Tibial nerve (tissue), 4 donors: Measurements from ENCODE around the gene G3BP1. TPM values are rescaled to one million over a fixed set of nuclear protein-coding genes. Genes with fewer than 3 reads are reported as not detected.
"Not testable (repeated sequence)": the region's sequence is repeated elsewhere in the genome, so short reads cannot be mapped to it uniquely, and the experiment has no call there.

Experiments
- DNase-seq, 2 donors: peaks; one replicate each; pipeline ENCODE4 v3.0.0-alpha.2; 2019; ENCODE audit warnings: low spot score in 2 of 2
- H3K27ac ChIP-seq, 4 donors: fragments of 200-600 bp; sonication (generic) in 3 of 4; one replicate each; pipeline ENCODE4 v1.5.1; 2017 to 2019; ENCODE audit warnings: mild to moderate bottlenecking in 1 of 4
- H3K27me3 ChIP-seq, 2 donors: fragments of 200-600 bp; sonication (generic) in 1 of 2; one replicate each; pipeline versions ENCODE4 v1.5.1 to v1.6.0; 2017 to 2019
- H3K36me3 ChIP-seq, 3 donors: fragments of 200-600 bp; sonication (generic); one replicate each; pipeline ENCODE4 v1.5.1; 2018 to 2019
- H3K4me1 ChIP-seq, 4 donors: fragments of 200-600 bp; sonication (generic) in 3 of 4; one replicate each; pipeline ENCODE4 v1.5.1; 2017 to 2019
- H3K4me3 ChIP-seq, 4 donors: fragments of 200-600 bp; sonication (generic) in 3 of 4; one replicate each; pipeline ENCODE4 v1.5.1; 2017 to 2019; ENCODE audit warnings: mild to moderate bottlenecking in 1 of 4, moderate library complexity in 1 of 4
- H3K9me3 ChIP-seq, 4 donors: fragments of 200-600 bp; sonication (generic) in 3 of 4; one replicate each; pipeline ENCODE4 v1.5.1; 2017 to 2019
- CTCF ChIP-seq, 5 experiments: fragments of 200-600 bp in 3 of 5; fragments of 450-650 bp in 2 of 5; sonication (generic) in 3 of 5; IDR thresholded peaks; one replicate each; pipeline ENCODE4 v1.5.1; 2016 to 2019; ENCODE audit warnings: antibody characterized with exemption in 5 of 5, mild to moderate bottlenecking in 3 of 5, moderate library complexity in 2 of 5
- EP300 ChIP-seq, 2 donors: sonication (generic); formaldehyde crosslinking; IDR thresholded peaks; one replicate each; pipeline ENCODE4 v1.6.1; 2017; ENCODE audit warnings: antibody characterized with exemption in 2 of 2, mild to moderate bottlenecking in 1 of 2
- POLR2A ChIP-seq, 2 donors: fragments of 450-650 bp; IDR thresholded peaks; one replicate each; pipeline ENCODE4 v1.6.1; 2017; ENCODE audit warnings: antibody characterized with exemption in 2 of 2, mild to moderate bottlenecking in 2 of 2, moderate library complexity in 2 of 2
- WGBS, 2 donors: methylation state at CpG; one replicate each; pipeline ENCODE4 v1.1.5; 2018; 5-methylcytosine and 5-hydroxymethylcytosine counted together
- total RNA-seq, 4 donors: library from RNA; depleted of rRNA; stranded (reverse); fragments of >200 nt; gene quantifications; one replicate each; pipeline ENCODE4 v1.1.0, GENCODE V29; 2016

G3BP1 gene
- total RNA-seq, 4 donors from 2014 or later: 78.2 to 86.7 (median 84.3) TPM

GRCh38 chr5:151772846-151773561 is 1.2 kb downstream of the G3BP1 start:
- TF ChIP-seq POLR2A (IDR thresholded peaks at IDR 0.05) (no peak), CTCF (IDR thresholded peaks at IDR 0.05) (no peak)
- WGBS, 2 donors: 0 to 1% methylated on average over 18 of the region's 18 CpGs
- Histone ChIP-seq H3K4me1 (peaks cover 0 to 54% (median 44%) of the 10 kb centered on the region in 4 donors), H3K27me3 (no peaks in the 10 kb centered on the region), H3K27ac (peak overlapping the region; percentile 73 to 97 (median 92)), H3K36me3 (no peaks in the 10 kb centered on the region), H3K9me3 (no peaks in the 10 kb centered on the region), H3K4me3 (peak overlapping the region; percentile 49 to 78 (median 74))
- no peak for DNase-seq

- peak overlapping the region in 3 of 4 donors; percentile 91 to 97 (median 92) for H3K27ac ChIP-seq
- peak overlapping the region in 3 of 4 donors; percentile 73 to 78 (median 75) for H3K4me3 ChIP-seq
- H3K27me3 ChIP-seq: no peaks in the 10 kb centered on the region
- peaks cover 0 to 6% (median 0%) of the 10 kb centered on the region in 3 donors for H3K36me3 ChIP-seq
- no peak for DNase-seq
- no peaks in the 10 kb centered on the region for H3K9me3 ChIP-seq
- TF ChIP-seq CTCF (IDR thresholded peaks at IDR 0.05): no peak
- no peak for TF ChIP-seq POLR2A (IDR thresholded peaks at IDR 0.05)
- TF ChIP-seq EP300 (IDR thresholded peaks at IDR 0.05): no peak
- WGBS, 2 donors: 2% methylated on average over 3 of the region's 3 CpGs
- peaks cover 0 to 61% (median 44%) of the 10 kb centered on the region in 4 donors for H3K4me1 ChIP-seq
Measured at GRCh38 chr5:151773951-151774350, 2.2 kb downstream of the G3BP1 start.

- Histone ChIP-seq H3K36me3 (peaks cover 0 to 7% (median 0%) of the 10 kb centered on the region in 3 donors), H3K9me3 (no peaks in the 10 kb centered on the region), H3K4me1 (peaks cover 0 to 69% (median 48%) of the 10 kb centered on the region in 4 donors), H3K27ac (peak overlapping the region in 2 of 4 donors; percentile 91 to 92), H3K27me3 (no peaks in the 10 kb centered on the region), H3K4me3 (no peak overlapping the region)
- no peak for TF ChIP-seq POLR2A (IDR thresholded peaks at IDR 0.05)
- TF ChIP-seq EP300 (IDR thresholded peaks at IDR 0.05): no peak
- 42 to 43% methylated on average over 3 of the region's 3 CpGs for WGBS, 2 donors
- DNase-seq: no peak
Measured at GRCh38 chr5:151775025-151775606, 3.4 kb downstream of the G3BP1 start.

- peaks cover 0 to 91% (median 45%) of the 10 kb centered on the region in 4 donors for H3K4me1 ChIP-seq
- H3K27me3 ChIP-seq: no peaks in the 10 kb centered on the region
- 76 to 80% methylated on average over 3 of the region's 3 CpGs for WGBS, 2 donors
- no peak overlapping the region for H3K4me3 ChIP-seq
- no peak overlapping the region for H3K27ac ChIP-seq
- TF ChIP-seq POLR2A (IDR thresholded peaks at IDR 0.05): no peak
- no peak for TF ChIP-seq EP300 (IDR thresholded peaks at IDR 0.05)
- TF ChIP-seq CTCF (IDR thresholded peaks at IDR 0.05): no peak
- H3K9me3 ChIP-seq: no peaks in the 10 kb centered on the region
- H3K36me3 ChIP-seq: peaks cover 0 to 7% (median 0%) of the 10 kb centered on the region in 3 donors
- no peak for DNase-seq
Measured at GRCh38 chr5:151779531-151780125, 7.9 kb downstream of the G3BP1 start.

GRCh38 chr5:151780348-151780747 is 8.6 kb downstream of the G3BP1 start:
- Histone ChIP-seq H3K4me1 (peaks cover 0 to 91% (median 41%) of the 10 kb centered on the region in 4 donors), H3K36me3 (peaks cover 0 to 7% (median 0%) of the 10 kb centered on the region in 3 donors), H3K4me3 (no peak overlapping the region), H3K9me3 (no peaks in the 10 kb centered on the region), H3K27me3 (no peaks in the 10 kb centered on the region), H3K27ac (no peak overlapping the region)
- no peak for TF ChIP-seq POLR2A (IDR thresholded peaks at IDR 0.05)
- 90% methylated on average over 11 of the region's 11 CpGs for WGBS, 2 donors
- no peak for DNase-seq

- Histone ChIP-seq H3K9me3 (no peaks in the 10 kb centered on the region), H3K4me3 (no peak overlapping the region), H3K27ac (no peak overlapping the region), H3K27me3 (no peaks in the 10 kb centered on the region), H3K4me1 (peaks cover 0 to 88% (median 40%) of the 10 kb centered on the region in 4 donors), H3K36me3 (peaks cover 0 to 7% (median 0%) of the 10 kb centered on the region in 3 donors)
- TF ChIP-seq CTCF (IDR thresholded peaks at IDR 0.05) (no peak), EP300 (IDR thresholded peaks at IDR 0.05) (no peak), POLR2A (IDR thresholded peaks at IDR 0.05) (no peak)
- WGBS, 2 donors: 30 to 32% methylated on average over 1 of the region's 1 CpG
- DNase-seq: no peak
Measured at GRCh38 chr5:151781201-151781600, 9.4 kb downstream of the G3BP1 start.

- peaks cover 0 to 74% (median 27%) of the 10 kb centered on the region in 4 donors for H3K4me1 ChIP-seq
- not testable (repeated sequence) for DNase-seq
Measured at GRCh38 chr5:151783664-151784063, 11.9 kb downstream of the G3BP1 start.

More at GRCh38 chr5:151783664-151784063, 11.9 kb downstream of the G3BP1 start:
- H3K4me3 ChIP-seq, H3K9me3 ChIP-seq, H3K27me3 ChIP-seq, H3K27ac ChIP-seq: not testable (repeated sequence)
- H3K36me3 ChIP-seq: peaks cover 0 to 14% (median 0%) of the 10 kb centered on the region in 3 donors
- 95 to 97% methylated on average over 16 of the region's 16 CpGs for WGBS, 2 donors
